ENCODE data around the gene EYA2. TPM values are rescaled to one million over a fixed set of nuclear protein-coding genes. Genes with fewer than 3 reads are reported as not detected.

Gene EYA2
- total and polyA plus RNA-seq, 2 donors (not counting 1 experiment from before 2014, with no cell fraction given): 1.1 to 2.8 TPM

GRCh38 chr20:46962452-46963195 lies 68.0 kb downstream of the EYA2 start:
- no peak overlapping the region for H2AFZ ChIP-seq (ENCODE audit: insufficient read depth, low read depth, low read length, poor library complexity, severe bottlenecking)
- H3K9me3 ChIP-seq (ENCODE audit: control extremely low read depth in 1 of 3, control insufficient read depth in 2 of 3, insufficient read depth in 1 of 3, low read length in 2 of 3): peaks cover 0 to 3% (median 0%) of the 10 kb centered on the region in 3 donors
- no peak overlapping the region for H3K4me2 ChIP-seq (replicated peaks; ENCODE audit: low read depth, low read length, poor library complexity, severe bottlenecking)
- DNase-seq: no peak
- no peak overlapping the region for H3K4me3 ChIP-seq (ENCODE audit: control extremely low read depth in 1 of 5, extremely low read depth in 1 of 5, insufficient read depth in 1 of 5, low read depth in 2 of 5, low read length in 4 of 5)
- H3K4me1 Mint-ChIP-seq: no peaks in the 10 kb centered on the region
- ChIA-PET CTCF (no interaction called here), POLR2A (no interaction called here)
- H3K4me3 Mint-ChIP-seq: no peak overlapping the region
- 75% methylated on average over 11 of the region's 11 CpGs for WGBS (ENCODE audit: insufficient coverage)
- H3K27ac Mint-ChIP-seq: no peak overlapping the region
- H3K79me2 ChIP-seq (ENCODE audit: control insufficient read depth, insufficient read depth, low read length): no peaks in the 10 kb centered on the region
- peaks cover 5% of the 10 kb centered on the region for H3K9me3 Mint-ChIP-seq (ENCODE audit: insufficient read depth)
- peaks cover 24% of the 10 kb centered on the region for H3K27me3 Mint-ChIP-seq
- intact Hi-C loops (cut with micrococcal nuclease): no loop called here
- no peak overlapping the region for H3K27ac ChIP-seq (ENCODE audit: low read length in 2 of 2)
- no peaks in the 10 kb centered on the region for H3K36me3 ChIP-seq (replicated peaks in 1 of 2; ENCODE audit: control extremely low read depth in 1 of 2, control insufficient read depth in 1 of 2, extremely low read depth in 1 of 2, insufficient read depth in 2 of 2, low read length in 1 of 2)
- ATAC-seq (ENCODE audit: low read depth): no peak
- H3K4me1 ChIP-seq (ENCODE audit: control insufficient read depth in 2 of 2, insufficient read depth in 2 of 2, low read length in 2 of 2): no peaks in the 10 kb centered on the region
- no peaks in the 10 kb centered on the region for H4K20me1 ChIP-seq (ENCODE audit: control insufficient read depth, insufficient read depth, low read length, poor library complexity, severe bottlenecking)
- H3K27me3 ChIP-seq (replicated peaks in 1 of 4; ENCODE audit: control extremely low read depth in 1 of 4, control insufficient read depth in 3 of 4, insufficient read depth in 4 of 4, low read length in 3 of 4): no peaks in the 10 kb centered on the region
- TF ChIP-seq CTCF (IDR thresholded peaks at IDR 0.05) (no peak), EZH2 (IDR thresholded peaks at IDR 0.05; ENCODE audit: borderline replicate concordance, insufficient read depth, low read depth, low read length, poor library complexity, severe bottlenecking) (no peak)
- no peak overlapping the region for H3K9ac ChIP-seq (ENCODE audit: low read length)

GRCh38 chr20:46963196-46963529 lies 68.5 kb downstream of the EYA2 start:
- TF ChIP-seq CTCF (IDR thresholded peaks at IDR 0.05): no peak
- TF ChIP-seq EZH2 (IDR thresholded peaks at IDR 0.05; ENCODE audit: borderline replicate concordance, insufficient read depth, low read depth, low read length, poor library complexity, severe bottlenecking): no peak
- Histone ChIP-seq H3K4me1 (ENCODE audit: control insufficient read depth in 2 of 2, insufficient read depth in 2 of 2, low read length in 2 of 2) (no peaks in the 10 kb centered on the region), H3K36me3 (replicated peaks in 1 of 2; ENCODE audit: control extremely low read depth in 1 of 2, control insufficient read depth in 1 of 2, extremely low read depth in 1 of 2, insufficient read depth in 2 of 2, low read length in 1 of 2) (no peaks in the 10 kb centered on the region), H3K27ac (ENCODE audit: low read length in 2 of 2) (no peak overlapping the region), H3K4me2 (replicated peaks; ENCODE audit: low read depth, low read length, poor library complexity, severe bottlenecking) (no peak overlapping the region), H3K79me2 (ENCODE audit: control insufficient read depth, insufficient read depth, low read length) (no peaks in the 10 kb centered on the region), H2AFZ (ENCODE audit: insufficient read depth, low read depth, low read length, poor library complexity, severe bottlenecking) (no peak overlapping the region), H3K4me3 (ENCODE audit: control extremely low read depth in 1 of 5, extremely low read depth in 1 of 5, insufficient read depth in 1 of 5, low read depth in 2 of 5, low read length in 4 of 5) (no peak overlapping the region), H3K9ac (ENCODE audit: low read length) (no peak overlapping the region), H3K9me3 (ENCODE audit: control extremely low read depth in 1 of 3, control insufficient read depth in 2 of 3, insufficient read depth in 1 of 3, low read length in 2 of 3) (peaks cover 0 to 3% (median 0%) of the 10 kb centered on the region in 3 donors), H4K20me1 (ENCODE audit: control insufficient read depth, insufficient read depth, low read length, poor library complexity, severe bottlenecking) (no peaks in the 10 kb centered on the region), H3K27me3 (replicated peaks in 1 of 4; ENCODE audit: control extremely low read depth in 1 of 4, control insufficient read depth in 3 of 4, insufficient read depth in 4 of 4, low read length in 3 of 4) (no peaks in the 10 kb centered on the region)
- 88% methylated on average over 1 of the region's 3 CpGs for WGBS (ENCODE audit: insufficient coverage)
- Mint-ChIP-seq H3K27me3 (peaks cover 27% of the 10 kb centered on the region), H3K27ac (no peak overlapping the region), H3K4me3 (no peak overlapping the region), H3K4me1 (no peaks in the 10 kb centered on the region), H3K9me3 (ENCODE audit: insufficient read depth) (peaks cover 5% of the 10 kb centered on the region)
- intact Hi-C loops (cut with micrococcal nuclease): no loop called here
- ChIA-PET POLR2A (no interaction called here), CTCF (no interaction called here)
- DNase-seq: no peak
- no peak for ATAC-seq (ENCODE audit: low read depth)

Measured in B cell (primary cell).